GM19193 (cell line): ENCODE data around the gene GABRG3.

Source experiments
- POLR2A ChIP-seq: IDR thresholded peaks from 4 replicates; pipeline ENCODE4 v1.6.1; 2011; ENCODE audit not compliant: insufficient read depth, insufficient read length; ENCODE audit errors: extremely low read depth

GABRG3 gene

GRCh38 chr15:27498700-27499099, 527.7 kb downstream of the GABRG3 start:
- no peak for TF ChIP-seq POLR2A

GRCh38 chr15:27499191-27499590, 528.2 kb downstream of the GABRG3 start:
- no peak for TF ChIP-seq POLR2A

GRCh38 chr15:27499719-27500118, 528.7 kb downstream of the GABRG3 start:
- no peak for TF ChIP-seq POLR2A

GRCh38 chr15:27500206-27500605, 529.2 kb downstream of the GABRG3 start:
- TF ChIP-seq POLR2A: no peak

- TF ChIP-seq POLR2A: no peak
Observed at GRCh38 chr15:27506752-27507151, 535.8 kb downstream of the GABRG3 start.

- no peak for TF ChIP-seq POLR2A
Observed at GRCh38 chr15:27509014-27509413, 538.0 kb downstream of the GABRG3 start.

GRCh38 chr15:27512281-27513001, 541.5 kb downstream of the GABRG3 start:
- no peak for TF ChIP-seq POLR2A

- no peak for TF ChIP-seq POLR2A
Observed at GRCh38 chr15:27514526-27514925, 543.5 kb downstream of the GABRG3 start.

GRCh38 chr15:27527490-27528067, 556.6 kb downstream of the GABRG3 start:
- no peak for TF ChIP-seq POLR2A

- no peak for TF ChIP-seq POLR2A
Observed at GRCh38 chr15:27529399-27529798, 558.4 kb downstream of the GABRG3 start.

- no peak for TF ChIP-seq POLR2A
Observed at GRCh38 chr15:27530994-27531393, 560.0 kb downstream of the GABRG3 start.

GRCh38 chr15:27532358-27532757, 561.4 kb downstream of the GABRG3 start:
- TF ChIP-seq POLR2A: no peak

- TF ChIP-seq POLR2A: no peak
Observed at GRCh38 chr15:27535445-27536129, 564.6 kb downstream of the GABRG3 start.

- no peak for TF ChIP-seq POLR2A
Observed at GRCh38 chr15:27538325-27538724, 567.3 kb downstream of the GABRG3 start.

GRCh38 chr15:27541581-27541980, 570.6 kb downstream of the GABRG3 start:
- TF ChIP-seq POLR2A: no peak
